Mesendoderm (in vitro differentiated cells): ENCODE measurements around the gene CKAP2L.
A peak's percentile ranks its signal among the peaks of the same experiment; 100 is the strongest.

Experiments
- DNase-seq: peaks from one replicate; pipeline ENCODE4 v3.0.0; 2013
- H2AK5ac ChIP-seq: 2 replicates; pipeline ENCODE4 v1.6.1; 2013; ENCODE audit warnings: low read length, inconsistent platforms
- H2BK120ac ChIP-seq: 2 replicates; pipeline ENCODE4 v1.6.1; 2013; ENCODE audit warnings: low read depth, mild to moderate bottlenecking, low read length, moderate library complexity, mixed read lengths
- H2BK15ac ChIP-seq: replicated peaks from 2 replicates; pipeline ENCODE4 v1.6.1; 2013; ENCODE audit warnings: low read depth, mild to moderate bottlenecking, moderate library complexity
- H2BK5ac ChIP-seq: 2 replicates; pipeline ENCODE4 v1.6.1; 2013; ENCODE audit warnings: low read length, inconsistent platforms
- H3K18ac ChIP-seq: 2 replicates; pipeline ENCODE4 v1.6.1; 2013; ENCODE audit warnings: mild to moderate bottlenecking, low read length, mixed read lengths
- H3K23ac ChIP-seq: one replicate; pipeline ENCODE4 v1.6.1; 2013; ENCODE audit warnings: low read length
- H3K27ac ChIP-seq: 2 replicates; pipeline ENCODE4 v1.5.1; 2013; ENCODE audit warnings: low read depth, mild to moderate bottlenecking, inconsistent platforms, low read length, moderate library complexity
- H3K27me3 ChIP-seq: 2 replicates; pipeline ENCODE4 v1.6.1; 2013; ENCODE audit warnings: low read length, control low read depth, mild to moderate bottlenecking, inconsistent platforms; ENCODE audit not compliant: insufficient read depth, poor library complexity
- H3K36me3 ChIP-seq: 2 replicates; pipeline ENCODE4 v1.6.1; 2013; ENCODE audit warnings: low read length, inconsistent platforms; ENCODE audit not compliant: control insufficient read depth, insufficient read depth
- H3K4ac ChIP-seq: one replicate; pipeline ENCODE4 v1.6.1; 2013; ENCODE audit warnings: low read depth, mild to moderate bottlenecking, low read length, moderate library complexity
- H3K4me1 ChIP-seq: 2 replicates; pipeline ENCODE4 v1.6.1; 2013; ENCODE audit warnings: low read depth, low read length, inconsistent platforms; ENCODE audit not compliant: control insufficient read depth
- H3K4me2 ChIP-seq: 2 replicates; pipeline ENCODE4 v1.6.1; 2013; ENCODE audit warnings: low read length
- H3K4me3 ChIP-seq: 2 replicates; pipeline ENCODE4 v1.5.1; 2013; ENCODE audit warnings: mild to moderate bottlenecking, low read length
- H3K56ac ChIP-seq: one replicate; pipeline ENCODE4 v1.6.1; 2013; ENCODE audit warnings: low read length
- H3K79me1 ChIP-seq: 2 replicates; pipeline ENCODE4 v1.6.1; 2013; ENCODE audit warnings: low read length, inconsistent platforms
- H3K79me2 ChIP-seq: 2 replicates; pipeline ENCODE4 v1.6.1; 2013; ENCODE audit warnings: mild to moderate bottlenecking, low read length; ENCODE audit not compliant: control insufficient read depth, insufficient read depth
- H3K9ac ChIP-seq: 2 replicates; pipeline ENCODE4 v1.6.1; 2013; ENCODE audit warnings: low read length, inconsistent platforms
- H4K5ac ChIP-seq: one replicate; pipeline ENCODE4 v1.6.1; 2013; ENCODE audit warnings: low read length
- H4K8ac ChIP-seq: one replicate; pipeline ENCODE4 v1.6.1; 2013; ENCODE audit warnings: low read depth, mild to moderate bottlenecking, control low read depth, low read length, moderate library complexity
- WGBS: extraction: QIAGEN DNeasy Blood & Tissue Kit; methylation state at CpG from one replicate; pipeline ENCODE4 v1.1.7; 2013; ENCODE audit warnings: low lambda C conversion rate, missing lambda C conversion rate; ENCODE audit not compliant: insufficient coverage; ENCODE audit errors: extremely low coverage; 5-methylcytosine and 5-hydroxymethylcytosine counted together

Gene CKAP2L

DNA sequence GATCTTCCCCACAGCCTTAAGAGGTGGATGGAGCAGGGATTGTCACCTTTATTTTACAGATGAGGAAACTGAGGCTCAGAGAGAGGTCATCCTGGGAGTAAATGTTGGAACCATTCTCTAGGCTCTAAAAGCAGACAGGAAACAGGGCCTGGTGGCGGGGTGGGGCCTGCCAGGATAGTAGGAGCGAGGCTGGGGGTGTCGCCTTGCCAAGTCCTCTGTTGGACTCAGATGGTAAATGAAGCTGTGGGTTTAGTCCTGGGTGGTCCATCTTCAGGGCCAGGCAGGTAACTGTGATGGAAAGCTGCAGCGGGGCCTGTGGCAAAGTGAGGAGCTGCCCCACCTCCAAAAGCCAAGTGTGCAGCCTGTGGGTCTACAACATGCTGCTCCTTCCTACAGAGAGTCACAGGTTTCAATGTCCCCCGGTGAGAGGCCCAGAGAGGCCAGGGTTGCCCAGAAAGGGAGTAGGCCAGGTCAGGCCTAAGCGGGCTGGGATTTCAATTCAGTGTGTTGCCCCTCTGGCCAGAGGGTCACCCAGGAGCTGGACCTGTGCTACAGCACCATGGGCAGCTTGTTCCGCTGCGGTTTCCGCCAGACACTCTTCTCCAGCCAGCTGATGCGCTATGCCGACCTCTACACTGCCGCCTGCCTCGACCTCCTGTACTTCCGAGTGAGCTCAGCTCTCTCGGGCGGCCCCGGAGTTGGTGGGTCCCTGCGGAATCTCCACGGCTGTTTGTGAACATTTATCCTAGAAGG, 37.0 kb downstream of the CKAP2L start:
- Histone ChIP-seq H3K4ac (no peak overlapping the region), H3K27me3 (no peaks in the 10 kb centered on the region), H3K23ac (no peak overlapping the region), H3K4me2 (no peak overlapping the region), H4K5ac (no peak overlapping the region), H3K4me3 (no peak overlapping the region), H3K27ac (no peak overlapping the region), H3K9ac (no peak overlapping the region), H3K56ac (peak overlapping the region; percentile 22), H3K18ac (no peak overlapping the region), H3K79me2 (no peaks in the 10 kb centered on the region), H3K4me1 (no peaks in the 10 kb centered on the region), H2BK5ac (no peak overlapping the region), H2BK15ac (no peak overlapping the region), H2AK5ac (no peak overlapping the region), H3K79me1 (no peaks in the 10 kb centered on the region), H3K36me3 (no peaks in the 10 kb centered on the region), H4K8ac (no peak overlapping the region), H2BK120ac (no peak overlapping the region)
- no peak for DNase-seq
- WGBS, result no CpG with 5 or more reads among the region's 19 CpGs

DNA sequence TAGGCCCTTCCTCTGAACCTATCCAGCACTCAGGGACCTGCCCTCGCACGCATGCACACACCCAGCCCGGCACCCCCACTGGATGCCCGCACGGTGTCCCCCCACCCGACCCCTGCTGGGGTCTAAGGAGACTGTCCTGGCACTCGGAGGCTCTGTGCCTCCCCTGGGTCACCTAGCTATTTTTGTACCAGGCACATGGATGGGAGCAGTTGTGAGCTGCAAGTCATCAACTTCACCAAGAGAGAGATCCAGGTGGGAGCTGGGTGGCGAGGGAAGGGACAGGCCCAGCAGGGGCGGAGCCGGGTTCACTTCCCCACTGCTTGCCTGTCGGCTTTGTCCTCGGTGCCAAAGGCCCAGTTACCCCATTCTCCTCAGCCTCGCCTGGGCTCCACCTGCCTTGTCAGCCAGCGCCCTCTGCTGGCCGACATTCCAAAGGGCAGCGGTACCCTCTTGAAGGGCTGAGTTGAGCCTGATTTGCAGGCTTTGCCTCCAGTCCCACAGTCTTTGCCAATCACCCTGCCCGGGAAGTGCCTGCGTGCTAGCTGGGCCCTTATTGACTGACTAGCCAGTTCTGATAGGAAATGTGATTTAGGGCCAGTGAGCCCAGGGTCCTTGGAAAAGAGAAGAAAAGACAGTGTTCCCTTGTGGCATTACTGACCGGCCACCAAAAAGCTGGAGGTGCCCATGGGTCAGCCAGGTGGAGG, 37.8 kb downstream of the CKAP2L start:
- Histone ChIP-seq H3K36me3 (no peaks in the 10 kb centered on the region), H3K27ac (no peak overlapping the region), H3K4me3 (no peak overlapping the region), H4K5ac (no peak overlapping the region), H3K79me1 (no peaks in the 10 kb centered on the region), H3K18ac (no peak overlapping the region), H3K4me2 (no peak overlapping the region), H2BK5ac (no peak overlapping the region), H3K23ac (no peak overlapping the region), H3K4me1 (no peaks in the 10 kb centered on the region), H3K56ac (peak overlapping the region; percentile 52), H3K9ac (no peak overlapping the region), H2BK120ac (no peak overlapping the region), H2AK5ac (no peak overlapping the region), H4K8ac (no peak overlapping the region), H3K27me3 (no peaks in the 10 kb centered on the region), H3K4ac (peak overlapping the region; percentile 48), H3K79me2 (no peaks in the 10 kb centered on the region), H2BK15ac (no peak overlapping the region)
- peak; percentile 93 for DNase-seq
- no CpG with 5 or more reads among the region's 19 CpGs for WGBS

DNA sequence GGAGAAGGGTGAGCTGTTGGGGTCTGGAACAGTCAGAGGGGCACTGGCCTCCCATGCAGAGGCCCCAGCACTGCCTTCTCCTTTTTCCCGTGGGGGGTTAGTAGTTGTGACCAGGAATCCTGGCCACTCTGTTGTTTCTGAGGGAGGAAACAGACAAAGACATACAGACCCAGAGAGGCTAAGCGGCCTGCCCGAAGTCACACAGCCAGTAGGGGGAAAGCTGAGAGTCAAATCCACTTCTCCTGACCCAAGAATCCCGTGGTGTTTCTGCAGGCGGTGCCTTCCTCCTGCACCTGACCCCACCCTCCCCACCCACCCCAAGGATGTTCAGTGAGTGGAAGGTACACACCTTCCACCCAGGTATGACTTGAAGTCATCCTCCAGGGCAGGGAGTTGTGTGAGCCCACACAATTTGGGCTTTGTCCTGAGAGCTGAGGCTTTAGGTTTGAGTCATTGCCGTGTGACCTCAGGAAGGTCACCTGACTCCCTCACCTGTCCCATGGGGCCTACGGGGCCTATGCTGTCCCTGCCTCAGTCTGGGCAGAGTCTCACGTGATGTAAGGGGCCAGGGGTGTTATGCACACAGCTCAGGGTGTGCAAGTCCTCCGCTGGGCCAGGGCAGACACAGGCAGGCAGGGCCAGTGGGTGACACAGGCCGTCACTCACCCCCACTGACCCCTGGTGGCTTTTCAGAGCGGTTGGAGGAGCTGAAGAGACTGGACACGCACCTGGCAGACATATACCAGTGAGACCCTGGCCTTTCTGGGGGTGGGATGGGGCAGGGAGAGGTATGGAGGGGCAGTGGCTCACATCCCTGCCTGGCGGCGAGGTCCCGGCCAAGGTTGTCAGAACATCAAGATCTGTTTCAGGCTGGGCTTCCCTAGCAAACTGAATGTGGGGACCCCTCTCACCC, 38.6 kb downstream of the CKAP2L start:
- Histone ChIP-seq H3K27me3 (no peaks in the 10 kb centered on the region), H3K79me1 (no peaks in the 10 kb centered on the region), H3K4me1 (no peaks in the 10 kb centered on the region), H3K9ac (no peak overlapping the region), H3K4me2 (no peak overlapping the region), H3K4me3 (no peak overlapping the region), H3K23ac (no peak overlapping the region), H3K79me2 (no peaks in the 10 kb centered on the region), H2BK5ac (no peak overlapping the region), H4K5ac (no peak overlapping the region), H3K36me3 (no peaks in the 10 kb centered on the region), H3K18ac (no peak overlapping the region), H2AK5ac (no peak overlapping the region), H2BK120ac (no peak overlapping the region), H3K4ac (peak overlapping the region; percentile 48), H2BK15ac (no peak overlapping the region), H3K56ac (no peak overlapping the region), H4K8ac (no peak overlapping the region), H3K27ac (no peak overlapping the region)
- WGBS, result no CpG with 5 or more reads among the region's 15 CpGs
- peak; percentile 42 for DNase-seq

- Histone ChIP-seq H3K56ac (no peak overlapping the region), H3K9ac (no peak overlapping the region), H3K4me1 (no peaks in the 10 kb centered on the region), H3K79me2 (no peaks in the 10 kb centered on the region), H4K5ac (no peak overlapping the region), H3K36me3 (no peaks in the 10 kb centered on the region), H2BK5ac (no peak overlapping the region), H3K27ac (no peak overlapping the region), H3K18ac (no peak overlapping the region), H4K8ac (no peak overlapping the region), H3K4me3 (no peak overlapping the region), H3K27me3 (no peaks in the 10 kb centered on the region), H2AK5ac (no peak overlapping the region), H3K79me1 (no peaks in the 10 kb centered on the region), H3K4me2 (no peak overlapping the region), H3K4ac (no peak overlapping the region), H3K23ac (no peak overlapping the region), H2BK15ac (no peak overlapping the region), H2BK120ac (no peak overlapping the region)
- DNase-seq, result peak; percentile 49
- WGBS, result no CpG with 5 or more reads among the region's 21 CpGs
These were observed 39.6 kb downstream of the CKAP2L start for GRCh38 chr2:112724591-112725525.

DNA sequence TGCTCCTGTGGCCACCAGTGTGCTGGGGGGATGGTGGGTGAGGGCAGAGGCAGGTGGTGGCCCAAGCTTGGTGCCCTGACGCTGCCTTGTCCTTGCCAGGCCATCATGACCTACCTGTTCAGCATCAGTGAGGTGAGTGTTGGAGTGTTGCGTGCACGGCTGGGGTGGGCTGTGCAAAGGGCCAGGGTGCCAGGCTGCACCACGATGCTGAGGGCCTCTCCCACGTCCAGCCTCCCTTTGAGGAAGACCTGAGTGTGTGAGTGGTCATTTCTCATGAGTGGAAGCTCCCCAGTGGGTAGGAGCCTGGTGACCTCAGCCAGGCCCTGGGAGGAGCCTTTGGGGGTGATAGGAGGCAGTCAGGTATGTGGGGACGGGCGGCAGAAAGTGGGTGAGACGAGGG, 40.4 kb downstream of the CKAP2L start:
- Histone ChIP-seq H3K4me2 (no peak overlapping the region), H3K4ac (no peak overlapping the region), H3K4me1 (no peaks in the 10 kb centered on the region), H2BK120ac (no peak overlapping the region), H2BK5ac (no peak overlapping the region), H3K9ac (no peak overlapping the region), H3K4me3 (no peak overlapping the region), H3K27ac (no peak overlapping the region), H4K5ac (no peak overlapping the region), H2AK5ac (no peak overlapping the region), H3K56ac (no peak overlapping the region), H4K8ac (no peak overlapping the region), H2BK15ac (no peak overlapping the region), H3K79me2 (no peaks in the 10 kb centered on the region), H3K79me1 (no peaks in the 10 kb centered on the region), H3K23ac (no peak overlapping the region), H3K27me3 (no peaks in the 10 kb centered on the region), H3K18ac (no peak overlapping the region), H3K36me3 (no peaks in the 10 kb centered on the region)
- no CpG with 5 or more reads among the region's 8 CpGs for WGBS
- no peak for DNase-seq
